Measurements from ENCODE around the gene CHAC1.

CHAC1 gene

DNA sequence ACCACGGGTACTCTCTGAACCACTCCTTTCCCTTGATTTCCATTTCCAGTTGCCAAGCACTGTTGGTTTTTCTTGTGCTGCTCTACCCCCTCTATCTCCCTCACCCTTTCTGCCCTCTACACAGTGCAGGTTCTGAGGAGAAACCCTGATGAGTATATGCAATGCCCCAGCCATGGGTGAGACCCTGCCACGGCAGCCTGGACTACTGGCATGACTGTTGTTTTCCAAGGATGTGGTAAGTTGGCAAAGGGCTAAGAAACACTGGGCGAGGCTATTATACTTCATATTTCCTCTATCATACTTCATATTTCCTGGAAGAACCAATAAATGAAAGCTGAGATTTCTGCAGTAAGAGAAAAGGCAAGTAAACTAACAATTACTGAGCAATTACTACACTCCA, 27.9 kb downstream of the CHAC1 start:
- POLR2A ChIA-PET, result interaction anchor here (1.0 to 3.1 kb wide), 3 partner anchors 17 to 27 kb away, joined by 4 to 25 read pairs (median 16); partner anchors contain the start of gene CHAC1
- TF ChIP-seq, protein P1, sequence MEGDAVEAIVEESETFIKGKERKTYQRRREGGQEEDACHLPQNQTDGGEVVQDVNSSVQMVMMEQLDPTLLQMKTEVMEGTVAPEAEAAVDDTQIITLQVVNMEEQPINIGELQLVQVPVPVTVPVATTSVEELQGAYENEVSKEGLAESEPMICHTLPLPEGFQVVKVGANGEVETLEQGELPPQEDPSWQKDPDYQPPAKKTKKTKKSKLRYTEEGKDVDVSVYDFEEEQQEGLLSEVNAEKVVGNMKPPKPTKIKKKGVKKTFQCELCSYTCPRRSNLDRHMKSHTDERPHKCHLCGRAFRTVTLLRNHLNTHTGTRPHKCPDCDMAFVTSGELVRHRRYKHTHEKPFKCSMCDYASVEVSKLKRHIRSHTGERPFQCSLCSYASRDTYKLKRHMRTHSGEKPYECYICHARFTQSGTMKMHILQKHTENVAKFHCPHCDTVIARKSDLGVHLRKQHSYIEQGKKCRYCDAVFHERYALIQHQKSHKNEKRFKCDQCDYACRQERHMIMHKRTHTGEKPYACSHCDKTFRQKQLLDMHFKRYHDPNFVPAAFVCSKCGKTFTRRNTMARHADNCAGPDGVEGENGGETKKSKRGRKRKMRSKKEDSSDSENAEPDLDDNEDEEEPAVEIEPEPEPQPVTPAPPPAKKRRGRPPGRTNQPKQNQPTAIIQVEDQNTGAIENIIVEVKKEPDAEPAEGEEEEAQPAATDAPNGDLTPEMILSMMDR (IDR thresholded peaks at IDR 0.05; ENCODE audit: insufficient read depth, low read length, missing control alignments), result no peak
- DNase-seq (ENCODE audit: low read depth, low spot score), result no peak
- H3K4me3 ChIP-seq (ENCODE audit: low read depth, low read length), result no peak overlapping the region
- CTCF ChIA-PET, result interaction anchor here (1.0 to 4.3 kb wide), 6 partner anchors 10 to 124 kb away, joined by 3 to 31 read pairs (median 7); no protein-coding TSS in a partner anchor

GRCh38 chr15:40982855-40983254, 29.6 kb downstream of the CHAC1 start:
- TF ChIP-seq, protein P1 (IDR thresholded peaks at IDR 0.05; ENCODE audit: insufficient read depth, low read length, missing control alignments), result no peak
- CTCF ChIA-PET, result interaction anchor here (0.9 to 4.3 kb wide), 14 partner anchors 9 to 126 kb away, joined by 3 to 31 read pairs (median 4); partner anchors contain the start of genes CHAC1 and VPS18

DNA sequence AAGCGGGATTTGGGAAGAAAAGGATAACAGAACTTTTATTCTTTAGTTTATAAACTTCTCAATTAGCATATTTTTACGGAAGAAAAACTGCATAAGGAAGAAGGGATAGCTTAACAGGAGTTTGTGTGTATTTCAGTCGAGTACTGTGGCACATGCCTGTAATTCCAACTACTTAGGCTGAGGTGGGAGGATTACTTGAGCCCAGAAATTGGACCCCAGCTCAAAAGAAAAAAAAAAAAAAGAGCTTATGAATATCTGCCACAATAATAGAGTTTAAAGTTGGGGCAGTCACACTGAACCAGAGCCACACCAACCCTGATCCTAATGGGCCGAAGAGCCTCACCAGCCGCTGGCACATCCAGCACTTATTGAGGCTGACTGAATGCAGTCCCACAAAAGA, 31.1 kb downstream of the CHAC1 start:
- no peak for DNase-seq (ENCODE audit: low read depth, low spot score)
- no peak overlapping the region for H3K4me3 ChIP-seq (ENCODE audit: low read depth, low read length)
- TF ChIP-seq, protein P1 (IDR thresholded peaks at IDR 0.05; ENCODE audit: insufficient read depth, low read length, missing control alignments), result no peak
- ChIA-PET CTCF (interaction anchor here (0.8 to 4.3 kb wide), 7 partner anchors 15 to 80 kb away, joined by 3 to 31 read pairs (median 4); no protein-coding TSS in a partner anchor), POLR2A (interaction anchor here (1.3 to 2.1 kb wide), 2 partner anchors 24 to 32 kb away, joined by 4 to 12 read pairs; partner anchors contain the start of gene CHAC1)

More at GRCh38 chr15:40982855-40983254, 29.6 kb downstream of the CHAC1 start:
- POLR2A ChIA-PET, result interaction anchor here (0.6 to 3.1 kb wide), 4 partner anchors 24 to 91 kb away, joined by 3 to 25 read pairs (median 10); partner anchors contain the start of gene CHAC1
- DNase-seq (ENCODE audit: low read depth, low spot score), result peak; percentile 29
- no peak overlapping the region for H3K4me3 ChIP-seq (ENCODE audit: low read depth, low read length)

DNA sequence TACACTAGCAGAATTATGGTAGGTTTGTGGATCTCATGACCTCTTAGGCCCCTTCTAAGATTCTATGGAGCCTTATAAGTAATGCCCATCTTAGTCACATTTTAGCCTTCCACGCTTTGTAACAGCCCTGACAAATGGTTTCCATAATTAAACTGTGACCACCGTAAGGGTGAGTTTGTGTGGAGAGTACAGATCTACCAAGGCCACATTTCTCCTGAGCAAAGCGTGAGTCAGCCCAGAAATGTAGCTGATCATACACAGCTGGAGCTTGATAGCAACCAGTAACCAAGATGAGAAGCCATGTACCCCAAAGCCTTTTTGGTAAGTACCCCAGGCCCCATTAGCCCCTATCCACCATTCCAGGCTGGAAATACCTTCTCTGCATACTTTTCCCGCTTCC, 31.7 kb downstream of the CHAC1 start:
- POLR2A ChIA-PET, result interaction anchor here (0.6 to 2.1 kb wide), 3 partner anchors 24 to 245 kb away, joined by 3 to 12 read pairs (median 4); partner anchors contain the start of gene CHAC1
- no peak overlapping the region for H3K4me3 ChIP-seq (ENCODE audit: low read depth, low read length)
- DNase-seq (ENCODE audit: low read depth, low spot score), result peak; percentile 63
- CTCF ChIA-PET, result interaction anchor here (0.8 to 1.8 kb wide), 4 partner anchors 12 to 79 kb away, joined by 3 to 5 read pairs (median 4); no protein-coding TSS in a partner anchor
- TF ChIP-seq, protein P1 (IDR thresholded peaks at IDR 0.05; ENCODE audit: insufficient read depth, low read length, missing control alignments), result no peak

GRCh38 chr15:40985541-40986330, 32.5 kb downstream of the CHAC1 start:
- TF ChIP-seq, protein P1 (IDR thresholded peaks at IDR 0.05; ENCODE audit: insufficient read depth, low read length, missing control alignments), result no peak
- no peak for DNase-seq (ENCODE audit: low read depth, low spot score)
- CTCF ChIA-PET, result interaction anchor here (0.8 to 1.8 kb wide), 3 partner anchors 11 to 80 kb away, joined by 4 to 5 read pairs (median 4); no protein-coding TSS in a partner anchor
- POLR2A ChIA-PET, result interaction anchor here (0.6 to 2.1 kb wide), 3 partner anchors 25 to 244 kb away, joined by 3 to 12 read pairs (median 4); partner anchors contain the start of gene CHAC1
- no peak overlapping the region for H3K4me3 ChIP-seq (ENCODE audit: low read depth, low read length)

- POLR2A ChIA-PET, result no interaction called here
- TF ChIP-seq, protein P1 (IDR thresholded peaks at IDR 0.05; ENCODE audit: insufficient read depth, low read length, missing control alignments), result no peak
- no peak for DNase-seq (ENCODE audit: low read depth, low spot score)
- CTCF ChIA-PET, result interaction anchor here (1.8 kb wide), 1 partner anchor 81 kb away, joined by 4 read pairs; no protein-coding TSS in a partner anchor
- no peak overlapping the region for H3K4me3 ChIP-seq (ENCODE audit: low read depth, low read length)
Observed at GRCh38 chr15:40986820-40987219, 33.5 kb downstream of the CHAC1 start.
